H1 (cell line): Measurements from ENCODE around the gene SLC26A8. TPM values are rescaled to one million over a fixed set of nuclear protein-coding genes. Genes with fewer than 3 reads are reported as not detected.

ENCODE experiments used
- CTCF ChIA-PET: fragments of 300-600 bp; sonication (Branson Sonifier 250); formaldehyde crosslinking; loops from one replicate; lab custom pipeline; 2021; ENCODE audit not compliant: partially characterized antibody; lab: Charles Lee
- POLR2A ChIA-PET: fragments of 300-600 bp; sonication (Branson Sonifier 250); formaldehyde crosslinking; loops from one replicate; lab custom pipeline; 2021; ENCODE audit warnings: inconsistent platforms; ENCODE audit not compliant: partially characterized antibody; lab: Charles Lee
- DNase-seq, 2 experiments: peaks; one replicate each; pipeline versions ENCODE4 v3.0.0 to v3.0.0-alpha.2; 2010 to 2022; ENCODE audit warnings: low spot score in 2 of 2, low read depth in 1 of 2, mixed read lengths in 1 of 2
- FAIRE-seq: peaks from 2 replicates; lab custom pipeline; 2011; peaks lifted over from hg19 to GRCh38; lab: Jason Lieb, UNC
- H2AFZ ChIP-seq: 2 replicates; pipeline ENCODE4 v1.8.1; 2012; ENCODE audit warnings: low read length, inconsistent platforms
- H2AK5ac ChIP-seq: 2 replicates; pipeline ENCODE4 v1.6.1; 2013; ENCODE audit warnings: low read depth, low read length
- H2BK120ac ChIP-seq: replicated peaks from 2 replicates; pipeline ENCODE3; 2013; ENCODE audit warnings: low read depth, low read length, inconsistent platforms
- H2BK12ac ChIP-seq: 2 replicates; pipeline ENCODE4 v1.6.1; 2013; ENCODE audit warnings: low read depth, low read length
- H2BK15ac ChIP-seq: 2 replicates; pipeline ENCODE4 v1.6.1; 2013; ENCODE audit warnings: low read length
- H2BK20ac ChIP-seq: 2 replicates; pipeline ENCODE4 v1.6.1; 2013; ENCODE audit warnings: low read length
- H2BK5ac ChIP-seq: 2 replicates; pipeline ENCODE4 v1.6.1; 2013; ENCODE audit warnings: low read depth, low read length
- H3K14ac ChIP-seq: 2 replicates; pipeline ENCODE4 v1.6.1; 2013; ENCODE audit warnings: inconsistent platforms; ENCODE audit not compliant: insufficient read length
- H3K18ac ChIP-seq: 2 replicates; pipeline ENCODE4 v1.6.1; 2013; ENCODE audit warnings: low read length; ENCODE audit errors: extremely low read depth
- H3K23ac ChIP-seq: 2 replicates; pipeline ENCODE4 v1.6.1; 2013; ENCODE audit warnings: inconsistent platforms; ENCODE audit not compliant: insufficient read length
- H3K23me2 ChIP-seq: 2 replicates; pipeline ENCODE4 v1.6.1; 2013; ENCODE audit warnings: low read depth, low read length
- H3K27ac ChIP-seq: 2 replicates; pipeline ENCODE4 v1.6.1; 2011; ENCODE audit warnings: low read depth, low read length, inconsistent platforms
- H3K27me3 ChIP-seq, 4 experiments: replicated peaks in 1 of 4; 1 replicate in 1 of 4; 2 replicates in 3 of 4; pipeline versions ENCODE4 v1.6.1 to v1.8.1; 2011 to 2013; ENCODE audit warnings: low read length in 3 of 4, mild to moderate bottlenecking in 3 of 4, inconsistent platforms in 2 of 4, mixed read lengths in 2 of 4, moderate library complexity in 1 of 4; ENCODE audit not compliant: control insufficient read depth in 3 of 4, insufficient read depth in 3 of 4; ENCODE audit errors: extremely low read depth in 1 of 4
- H3K36me3 ChIP-seq, 4 experiments: 2 replicates each; pipeline versions ENCODE4 v1.6.1 to v1.8.1; 2011 to 2013; ENCODE audit warnings: mild to moderate bottlenecking in 4 of 4, low read length in 3 of 4, moderate library complexity in 2 of 4, control low read depth in 1 of 4, inconsistent platforms in 1 of 4; ENCODE audit not compliant: insufficient read depth in 4 of 4, control insufficient read depth in 2 of 4
- H3K4ac ChIP-seq: replicated peaks from 2 replicates; pipeline ENCODE3; 2013; ENCODE audit warnings: low read length, low read depth, mixed read lengths, inconsistent platforms; ENCODE audit not compliant: insufficient read length
- H3K4me1 ChIP-seq, 4 experiments: replicated peaks in 1 of 4; 1 replicate in 1 of 4; 2 replicates in 3 of 4; pipeline versions ENCODE4 v1.6.1 to v1.8.1; 2011 to 2013; ENCODE audit warnings: low read length in 3 of 4, inconsistent platforms in 2 of 4, mixed read lengths in 1 of 4; ENCODE audit not compliant: insufficient read depth in 4 of 4, control insufficient read depth in 3 of 4
- H3K4me2 ChIP-seq, 2 experiments: 2 replicates each; pipeline versions ENCODE4 v1.6.1 to v1.8.1; 2011 to 2013; ENCODE audit warnings: low read depth in 2 of 2, low read length in 2 of 2, control low read depth in 1 of 2, inconsistent platforms in 1 of 2, mild to moderate bottlenecking in 1 of 2; ENCODE audit not compliant: insufficient read depth in 1 of 2
- H3K4me3 ChIP-seq, 4 experiments: fragments of 200-600, 300-600 bp in 1 of 4; sonication (generic), shearing (Covaris generic), sonication (Bioruptor Twin) in 1 of 4; 2 replicates each; pipeline versions ENCODE4 v1.5.1 to v1.8.1; 2011 to 2016; ENCODE audit warnings: low read length in 4 of 4, low read depth in 3 of 4, control low read depth in 2 of 4, inconsistent platforms in 2 of 4, mild to moderate bottlenecking in 2 of 4, mixed read lengths in 1 of 4, moderate library complexity in 1 of 4; ENCODE audit not compliant: insufficient read depth in 2 of 4; ENCODE audit errors: extremely low read depth in 1 of 4
- H3K56ac ChIP-seq: replicated peaks from 2 replicates; pipeline ENCODE3; 2013; ENCODE audit warnings: low read depth, mild to moderate bottlenecking, mixed read lengths, low read length, inconsistent platforms; ENCODE audit not compliant: insufficient read length
- H3K79me1 ChIP-seq: 2 replicates; pipeline ENCODE4 v1.6.1; 2013; ENCODE audit warnings: low read depth, low read length, control low read depth
- H3K79me2 ChIP-seq, 2 experiments: 2 replicates each; pipeline versions ENCODE4 v1.6.1 to v1.8.1; 2012 to 2013; ENCODE audit warnings: low read length in 2 of 2, mild to moderate bottlenecking in 2 of 2, inconsistent platforms in 1 of 2; ENCODE audit not compliant: insufficient read depth in 2 of 2, control insufficient read depth in 1 of 2
- H3K9ac ChIP-seq, 4 experiments: replicated peaks in 1 of 4; 1 replicate in 1 of 4; 2 replicates in 3 of 4; pipeline versions ENCODE4 v1.6.1 to v1.8.1; 2011 to 2013; ENCODE audit warnings: low read depth in 3 of 4, low read length in 3 of 4, control low read depth in 2 of 4, mild to moderate bottlenecking in 2 of 4, moderate library complexity in 2 of 4, inconsistent platforms in 1 of 4; ENCODE audit errors: extremely low read depth in 1 of 4
- H3K9me3 ChIP-seq, 2 experiments: 2 replicates each; pipeline versions ENCODE4 v1.6.1 to v1.8.1; 2012 to 2013; ENCODE audit warnings: mild to moderate bottlenecking in 2 of 2, moderate library complexity in 2 of 2, control low read depth in 1 of 2, inconsistent platforms in 1 of 2, low read depth in 1 of 2, low read length in 1 of 2, mixed read lengths in 1 of 2; ENCODE audit not compliant: insufficient read depth in 2 of 2
- H4K20me1 ChIP-seq, 2 experiments: replicated peaks in 1 of 2; 2 replicates each; pipeline versions ENCODE3 to v1.8.1; 2011 to 2013; ENCODE audit warnings: inconsistent platforms in 2 of 2, low read length in 2 of 2, mild to moderate bottlenecking in 1 of 2; ENCODE audit not compliant: insufficient read depth in 2 of 2, control insufficient read depth in 1 of 2
- H4K5ac ChIP-seq: 2 replicates; pipeline ENCODE4 v1.6.1; 2013; ENCODE audit warnings: low read length, low read depth, mixed read lengths, inconsistent platforms; ENCODE audit not compliant: insufficient read length
- H4K8ac ChIP-seq: 2 replicates; pipeline ENCODE4 v1.8.0; 2013; ENCODE audit warnings: mild to moderate bottlenecking, moderate library complexity, low read length, inconsistent platforms; ENCODE audit not compliant: insufficient read depth; ENCODE audit errors: extremely low read depth
- H4K91ac ChIP-seq: replicated peaks from 2 replicates; pipeline ENCODE3; 2013; ENCODE audit warnings: low read length, mixed read lengths, inconsistent platforms; ENCODE audit not compliant: insufficient read length
- SIX5 ChIP-seq: IDR thresholded peaks from 2 replicates; pipeline ENCODE4 v1.6.1; 2011; ENCODE audit warnings: mild to moderate bottlenecking, low read depth, low read length
- WGBS, 2 experiments: shearing (Covaris generic) in 1 of 2; methylation state at CpG; one replicate each; pipeline versions ENCODE4 v1.1.6 to v1.1.7; 2013 to 2015; ENCODE audit warnings: low lambda C conversion rate in 2 of 2, mixed read lengths in 2 of 2, inconsistent platforms in 1 of 2, low coverage in 1 of 2, missing lambda C conversion rate in 1 of 2; ENCODE audit not compliant: insufficient replicate concordance in 2 of 2, insufficient coverage in 1 of 2, insufficient read length in 1 of 2; ENCODE audit errors: extremely low coverage in 1 of 2, missing lambda C conversion rate in 1 of 2; 5-methylcytosine and 5-hydroxymethylcytosine counted together
- polyA plus RNA-seq, 7 experiments: library from polyadenylated mRNA; depleted of rRNA in 3 of 7; stranded (reverse) in 5 of 7; unstranded in 2 of 7; fragments of >200 nt in 5 of 7; fragments of 200-250 nt in 2 of 7; gene quantifications; 1 replicate in 5 of 7; 2 replicates in 1 of 7; 4 replicates in 1 of 7; pipeline versions ENCODE4 v1.2.1 to v1.2.3, GENCODE V29; 2011 to 2013; ENCODE audit warnings: missing spikeins in 2 of 7, mixed read lengths in 2 of 7
- total RNA-seq: library from RNA; stranded (reverse); fragmentation: NEBNext Ultra II Directional; extraction: Animal tissue kit (Norgen Biotek cat#: 25700); gene quantifications from 2 replicates; pipeline ENCODE4 v1.2.1, GENCODE V29; 2021

The SLC26A8 gene
- total and polyA plus RNA-seq, 2 of the 8 experiments (the other 6 are each of a cell fraction or from before 2014, with no cell fraction given): 0.56 to 0.57 TPM

DNA sequence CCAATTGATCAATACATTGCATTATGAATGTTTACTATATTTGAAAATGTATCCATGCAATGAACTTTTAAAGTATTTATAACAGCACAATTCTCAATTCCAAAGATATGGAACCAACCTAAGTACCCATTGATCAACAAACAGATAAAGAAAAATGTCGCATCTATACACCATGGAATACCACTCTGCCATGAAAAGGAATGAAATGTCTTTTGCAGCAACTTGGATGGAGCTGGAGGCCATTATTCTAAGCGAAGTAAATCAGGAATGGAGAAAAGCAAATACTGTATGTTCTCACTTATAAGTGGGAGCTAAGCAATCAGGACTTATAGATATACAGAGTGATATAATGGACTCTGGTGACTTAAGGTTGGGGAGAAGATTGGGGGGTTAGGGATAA lies 126.4 kb downstream of the SLC26A8 start:
- H3K79me2 ChIP-seq: peaks cover 3 to 97% of the 10 kb centered on the region in 2 experiments; a peak in 3 of 4 replicates
- H4K91ac ChIP-seq: no peak overlapping the region
- H2BK15ac ChIP-seq: no peak overlapping the region
- peaks cover 0 to 6% (median 3%) of the 10 kb centered on the region in 4 experiments; a peak in 2 of 7 replicates for H3K4me1 ChIP-seq
- H2AFZ ChIP-seq: no peak overlapping the region
- no peak overlapping the region for H3K4me3 ChIP-seq
- H3K56ac ChIP-seq: no peak overlapping the region
- no peaks in the 10 kb centered on the region for H3K9me3 ChIP-seq
- no peak overlapping the region for H3K23ac ChIP-seq
- no peak overlapping the region for H3K4me2 ChIP-seq
- H3K79me1 ChIP-seq: peaks cover 4% of the 10 kb centered on the region
- H3K23me2 ChIP-seq: no peaks in the 10 kb centered on the region; the same call in 1 of the 2 replicates
- no peak overlapping the region for H2AK5ac ChIP-seq
- 90% methylated on average over 2 of the region's 2 CpGs; no CpG with 5 or more reads in 1 of the 2 experiments for WGBS, 2 experiments
- no peak overlapping the region for H2BK5ac ChIP-seq
- H3K18ac ChIP-seq: no peak overlapping the region
- no peaks in the 10 kb centered on the region for H3K27me3 ChIP-seq
- H2BK20ac ChIP-seq: no peak overlapping the region
- DNase-seq (no peak), FAIRE-seq (no peak)
- no peak overlapping the region for H3K14ac ChIP-seq
- no peak overlapping the region for H4K5ac ChIP-seq
- no peak overlapping the region for H4K8ac ChIP-seq
- peaks cover 12 to 13% of the 10 kb centered on the region in 2 experiments for H4K20me1 ChIP-seq
- ChIA-PET POLR2A (interaction anchor here (1.0 to 1.8 kb wide), 3 partner anchors 9 to 23 kb away, joined by 3 to 4 read pairs (median 4); partner anchors contain the start of gene SRPK1), CTCF (interaction anchor here (1.4 kb wide), 1 partner anchor 20 kb away, joined by 5 read pairs; no protein-coding TSS in a partner anchor)
- no peak overlapping the region for H3K9ac ChIP-seq
- no peak overlapping the region for H3K4ac ChIP-seq
- no peak overlapping the region for H2BK120ac ChIP-seq
- H3K27ac ChIP-seq: no peak overlapping the region
- H3K36me3 ChIP-seq: no peaks in the 10 kb centered on the region; a peak in 1 of 8 replicates
- H2BK12ac ChIP-seq: no peak overlapping the region
- TF ChIP-seq SIX5: no peak
